AG10803 (cell line): ENCODE measurements around the gene WDR59.

Experiments
- DNase-seq: peaks from one replicate; pipeline ENCODE4 v3.0.0; 2010; ENCODE audit warnings: low read depth
- H3K4me3 ChIP-seq: 2 replicates; pipeline ENCODE4 v1.5.1; 2011; ENCODE audit warnings: mild to moderate bottlenecking, low read length, control low read depth
- TF ChIP-seq, protein P1 (sequence below): conservative IDR thresholded peaks from 2 replicates; pipeline ENCODE4 v1.5.1; 2011; ENCODE audit warnings: mild to moderate bottlenecking, low read length, control low read depth, inconsistent platforms

The WDR59 gene

DNA sequence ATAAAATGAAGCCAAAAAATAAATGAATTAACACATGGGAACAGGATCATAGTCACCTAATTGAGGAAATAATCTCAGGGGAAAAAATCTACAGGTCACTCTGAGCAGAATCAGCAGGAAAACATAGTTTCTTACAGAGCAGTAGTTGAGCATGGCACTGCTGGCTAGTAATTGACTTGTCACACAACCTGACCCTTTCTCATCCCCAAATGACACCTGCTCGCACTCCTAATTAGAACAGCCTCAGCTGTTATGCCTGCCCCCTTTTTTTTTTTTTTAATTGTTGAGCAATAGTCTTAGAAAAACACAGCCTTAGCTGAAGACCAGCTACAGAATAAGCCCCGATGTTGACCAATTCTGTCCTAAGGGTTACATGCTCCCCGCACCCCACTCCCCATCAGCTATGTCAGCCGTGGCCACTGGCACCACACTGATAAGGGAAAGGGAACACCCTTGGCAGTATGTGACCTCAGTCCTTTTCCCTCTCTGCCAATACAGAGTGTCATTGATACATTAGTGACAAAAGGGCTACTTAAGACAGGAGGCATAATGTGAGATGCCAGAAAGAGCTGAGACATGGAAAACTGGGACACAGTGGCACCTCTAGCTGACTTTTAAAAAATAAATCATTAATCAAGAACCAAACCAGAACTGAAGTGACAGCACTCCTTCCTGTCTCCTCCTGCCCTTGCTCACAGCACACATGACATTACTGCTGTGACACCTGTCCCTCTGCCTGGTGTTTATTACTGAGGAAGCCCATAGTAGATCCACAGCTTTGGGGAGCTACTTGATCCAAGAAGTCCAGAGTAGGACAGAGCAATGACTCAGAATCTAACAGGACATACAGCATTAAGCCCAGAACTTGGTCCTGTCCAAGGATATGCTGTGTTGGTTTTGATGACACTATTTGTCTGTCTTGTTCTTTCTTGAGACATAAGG, 41.7 kb downstream of the WDR59 start:
- no peak for DNase-seq
- H3K4me3 ChIP-seq: no peak overlapping the region
- TF ChIP-seq, protein P1, sequence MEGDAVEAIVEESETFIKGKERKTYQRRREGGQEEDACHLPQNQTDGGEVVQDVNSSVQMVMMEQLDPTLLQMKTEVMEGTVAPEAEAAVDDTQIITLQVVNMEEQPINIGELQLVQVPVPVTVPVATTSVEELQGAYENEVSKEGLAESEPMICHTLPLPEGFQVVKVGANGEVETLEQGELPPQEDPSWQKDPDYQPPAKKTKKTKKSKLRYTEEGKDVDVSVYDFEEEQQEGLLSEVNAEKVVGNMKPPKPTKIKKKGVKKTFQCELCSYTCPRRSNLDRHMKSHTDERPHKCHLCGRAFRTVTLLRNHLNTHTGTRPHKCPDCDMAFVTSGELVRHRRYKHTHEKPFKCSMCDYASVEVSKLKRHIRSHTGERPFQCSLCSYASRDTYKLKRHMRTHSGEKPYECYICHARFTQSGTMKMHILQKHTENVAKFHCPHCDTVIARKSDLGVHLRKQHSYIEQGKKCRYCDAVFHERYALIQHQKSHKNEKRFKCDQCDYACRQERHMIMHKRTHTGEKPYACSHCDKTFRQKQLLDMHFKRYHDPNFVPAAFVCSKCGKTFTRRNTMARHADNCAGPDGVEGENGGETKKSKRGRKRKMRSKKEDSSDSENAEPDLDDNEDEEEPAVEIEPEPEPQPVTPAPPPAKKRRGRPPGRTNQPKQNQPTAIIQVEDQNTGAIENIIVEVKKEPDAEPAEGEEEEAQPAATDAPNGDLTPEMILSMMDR: no peak

- no peak for DNase-seq
- TF ChIP-seq, protein P1: no peak
- no peak overlapping the region for H3K4me3 ChIP-seq
These were observed 42.4 kb downstream of the WDR59 start for GRCh38 chr16:74942566-74942965.

DNA sequence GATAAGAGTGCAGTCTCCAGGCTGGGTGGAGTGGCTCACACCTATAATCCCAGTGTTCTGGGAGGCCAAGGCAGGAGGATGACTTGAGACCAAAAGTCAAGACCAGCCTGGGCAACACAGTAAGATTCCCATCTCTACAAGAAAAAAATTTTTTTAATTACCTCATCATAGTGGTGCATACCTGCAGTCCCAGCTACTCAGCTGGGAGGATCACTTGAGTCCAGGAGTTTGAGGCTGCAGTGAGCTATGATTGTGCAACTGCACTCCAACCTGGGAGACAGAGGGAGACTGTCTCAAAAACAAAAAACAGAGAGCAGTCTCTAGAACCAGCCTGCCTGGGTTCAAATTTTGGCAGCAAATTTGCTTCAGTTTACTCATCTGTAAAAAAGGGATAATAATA, 45.2 kb downstream of the WDR59 start:
- TF ChIP-seq, protein P1: no peak
- H3K4me3 ChIP-seq: no peak overlapping the region
- no peak for DNase-seq

GRCh38 chr16:74936902-74937560, 47.9 kb downstream of the WDR59 start:
- no peak overlapping the region for H3K4me3 ChIP-seq
- TF ChIP-seq, protein P1: 0 out of 2 replicates have a peak, but pooled peaks have one; percentile 3
- DNase-seq: peak; percentile 67

DNA sequence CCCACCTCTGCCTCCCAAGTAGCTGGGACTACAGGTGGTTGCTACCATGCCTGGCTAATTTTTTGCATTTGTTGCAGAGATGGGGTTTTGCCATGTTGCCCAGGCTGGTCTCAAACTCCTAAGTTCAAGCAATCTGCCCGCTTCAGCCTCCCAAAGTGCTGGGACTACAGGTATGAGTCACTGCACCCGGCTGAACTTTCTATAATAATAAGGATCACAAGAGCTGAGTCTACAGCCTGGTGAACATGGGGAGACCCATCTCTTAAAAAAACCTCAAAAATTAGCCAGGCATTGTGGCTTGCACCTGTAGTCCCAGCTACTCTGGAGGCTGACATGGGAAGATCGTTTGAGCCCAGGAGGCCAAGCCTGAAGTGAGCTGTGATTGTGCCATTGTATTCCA, 53.5 kb downstream of the WDR59 start:
- TF ChIP-seq, protein P1: no peak
- no peak overlapping the region for H3K4me3 ChIP-seq
- DNase-seq: no peak

- TF ChIP-seq, protein P1: no peak
- no peak overlapping the region for H3K4me3 ChIP-seq
- no peak for DNase-seq
These were observed 55.3 kb downstream of the WDR59 start for GRCh38 chr16:74929636-74930035.
